GM18909 (cell line): ENCODE measurements around the gene MCCD1.

ENCODE experiments used
- ATAC-seq: cut with Tn5 transposase; IDR thresholded peaks from one replicate; pipeline ENCODE4 v1.9.1; 2021; ENCODE audit warnings: mild to moderate bottlenecking; ENCODE audit not compliant: unreplicated experiment, poor library complexity

Gene MCCD1

GRCh38 chr6:31567531-31568370 lies 39.0 kb downstream of the MCCD1 start:
- no peak for ATAC-seq

- ATAC-seq, result peak; percentile 69
These were observed 39.8 kb downstream of the MCCD1 start for GRCh38 chr6:31568537-31568961.

- no peak for ATAC-seq
These were observed 41.2 kb downstream of the MCCD1 start for GRCh38 chr6:31569861-31570536.

- peak; percentile 42 for ATAC-seq
These were observed 43.5 kb downstream of the MCCD1 start, which contains the start of gene LTA for GRCh38 chr6:31572041-31572911. TSS of gene LTA (plus strand) at chr6:31572289. CDS start at chr6:31572743, 454 bp downstream.

GRCh38 chr6:31573239-31574105 lies 44.7 kb downstream of the MCCD1 start:
- no peak for ATAC-seq

GRCh38 chr6:31574106-31575061 lies 45.6 kb downstream of the MCCD1 start:
- ATAC-seq, result no peak

GRCh38 chr6:31575335-31575901 lies 46.7 kb downstream of the MCCD1 start, which contains the start of gene TNF:
TSS of gene TNF (plus strand) at chr6:31575565. CDS start at chr6:31575742, 177 bp downstream.
- no peak for ATAC-seq

- ATAC-seq, result no peak
These were observed 47.4 kb downstream of the MCCD1 start for GRCh38 chr6:31575952-31576685.

- ATAC-seq, result no peak
These were observed 48.3 kb downstream of the MCCD1 start for GRCh38 chr6:31576897-31577578.

GRCh38 chr6:31577579-31577966 lies 48.8 kb downstream of the MCCD1 start:
- ATAC-seq, result no peak

GRCh38 chr6:31578184-31579118 lies 49.7 kb downstream of the MCCD1 start:
- no peak for ATAC-seq

- ATAC-seq, result no peak
These were observed 50.4 kb downstream of the MCCD1 start for GRCh38 chr6:31579119-31579505.
